ENCODE measurements around the gene SSTR4.

DNA sequence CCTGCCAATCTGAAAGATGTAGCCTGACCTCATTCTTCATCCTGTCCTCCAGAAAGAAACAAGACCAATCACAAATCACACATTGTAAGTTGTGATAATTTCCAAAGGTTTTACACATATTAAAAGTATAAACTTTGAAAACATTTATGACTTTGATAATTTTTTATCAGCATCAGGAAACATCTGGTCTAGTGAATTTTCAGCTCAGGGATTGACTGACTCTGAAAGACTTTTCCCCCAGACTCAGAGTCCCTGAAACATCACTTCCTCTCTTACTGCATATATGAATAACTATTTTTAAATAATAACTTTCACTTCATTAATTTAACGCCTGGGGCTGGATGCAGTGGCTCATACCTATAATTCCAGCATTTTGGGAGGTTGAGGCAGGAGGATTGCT, 48.5 kb upstream of the SSTR4 start:
- TF ChIP-seq, protein P1, sequence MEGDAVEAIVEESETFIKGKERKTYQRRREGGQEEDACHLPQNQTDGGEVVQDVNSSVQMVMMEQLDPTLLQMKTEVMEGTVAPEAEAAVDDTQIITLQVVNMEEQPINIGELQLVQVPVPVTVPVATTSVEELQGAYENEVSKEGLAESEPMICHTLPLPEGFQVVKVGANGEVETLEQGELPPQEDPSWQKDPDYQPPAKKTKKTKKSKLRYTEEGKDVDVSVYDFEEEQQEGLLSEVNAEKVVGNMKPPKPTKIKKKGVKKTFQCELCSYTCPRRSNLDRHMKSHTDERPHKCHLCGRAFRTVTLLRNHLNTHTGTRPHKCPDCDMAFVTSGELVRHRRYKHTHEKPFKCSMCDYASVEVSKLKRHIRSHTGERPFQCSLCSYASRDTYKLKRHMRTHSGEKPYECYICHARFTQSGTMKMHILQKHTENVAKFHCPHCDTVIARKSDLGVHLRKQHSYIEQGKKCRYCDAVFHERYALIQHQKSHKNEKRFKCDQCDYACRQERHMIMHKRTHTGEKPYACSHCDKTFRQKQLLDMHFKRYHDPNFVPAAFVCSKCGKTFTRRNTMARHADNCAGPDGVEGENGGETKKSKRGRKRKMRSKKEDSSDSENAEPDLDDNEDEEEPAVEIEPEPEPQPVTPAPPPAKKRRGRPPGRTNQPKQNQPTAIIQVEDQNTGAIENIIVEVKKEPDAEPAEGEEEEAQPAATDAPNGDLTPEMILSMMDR (IDR thresholded peaks at IDR 0.05), result no peak
- TF ChIP-seq POLR2A (IDR thresholded peaks at IDR 0.05), result no peak
